Fibroblast of skin of back (primary cell): Measurements from ENCODE around the gene DNAL1.
A peak's percentile ranks its signal among the peaks of the same experiment; 100 is the strongest.
"Not testable (repeated sequence)": the region's sequence is repeated elsewhere in the genome, so short reads cannot be mapped to it uniquely, and the experiment has no call there.

Experiments
- DNase-seq: peaks from one replicate; pipeline ENCODE4 v3.0.0-alpha.2; 2013

Gene DNAL1

GRCh38 chr14:73640796-73641365, 3.9 kb upstream of the DNAL1 start:
- DNase-seq = no peak

GRCh38 chr14:73645248-73645610, 443 bp downstream of the DNAL1 start:
- DNase-seq = no peak

GRCh38 chr14:73651005-73651404, 6.2 kb downstream of the DNAL1 start:
- no peak for DNase-seq

- DNase-seq = no peak
These were observed 11.1 kb downstream of the DNAL1 start for GRCh38 chr14:73655851-73656250.

- not testable (repeated sequence) for DNase-seq
These were observed 14.4 kb downstream of the DNAL1 start for GRCh38 chr14:73659202-73659601.

- DNase-seq = no peak
These were observed 15.7 kb downstream of the DNAL1 start for GRCh38 chr14:73660511-73660910.

GRCh38 chr14:73661872-73662271, 17.1 kb downstream of the DNAL1 start:
- DNase-seq = peak; percentile 13

- peak; percentile 96 for DNase-seq
These were observed 17.7 kb downstream of the DNAL1 start for GRCh38 chr14:73662487-73662943.

GRCh38 chr14:73663548-73664212, 18.9 kb downstream of the DNAL1 start:
- DNase-seq = no peak

- DNase-seq = no peak
These were observed 20.3 kb downstream of the DNAL1 start for GRCh38 chr14:73665130-73665529.

GRCh38 chr14:73666583-73666982, 21.8 kb downstream of the DNAL1 start:
- DNase-seq = no peak

GRCh38 chr14:73667854-73668253, 23.1 kb downstream of the DNAL1 start:
- no peak for DNase-seq

GRCh38 chr14:73674986-73675385, 30.2 kb downstream of the DNAL1 start:
- no peak for DNase-seq

- no peak for DNase-seq
These were observed 33.9 kb downstream of the DNAL1 start for GRCh38 chr14:73678698-73679097.

GRCh38 chr14:73680821-73681220, 36.0 kb downstream of the DNAL1 start:
- DNase-seq = no peak

- DNase-seq = no peak
These were observed 39.8 kb downstream of the DNAL1 start for GRCh38 chr14:73684627-73685026.

- no peak for DNase-seq
These were observed 40.5 kb downstream of the DNAL1 start for GRCh38 chr14:73685328-73685727.

GRCh38 chr14:73686901-73687300, 42.1 kb downstream of the DNAL1 start:
- no peak for DNase-seq

GRCh38 chr14:73694083-73694482, 49.3 kb downstream of the DNAL1 start:
- DNase-seq = no peak

GRCh38 chr14:73695082-73695481, 50.3 kb downstream of the DNAL1 start:
- no peak for DNase-seq

- DNase-seq = no peak
These were observed 51.2 kb downstream of the DNAL1 start for GRCh38 chr14:73695997-73696396.

GRCh38 chr14:73696466-73697400, 51.9 kb downstream of the DNAL1 start:
- DNase-seq = peak; percentile 89

GRCh38 chr14:73700325-73700724, 55.5 kb downstream of the DNAL1 start:
- no peak for DNase-seq

GRCh38 chr14:73708076-73708475, 63.3 kb downstream of the DNAL1 start:
- not testable (repeated sequence) for DNase-seq
